Right ventricle myocardium inferior (tissue), 1 donor: Measurements from ENCODE around the gene SNRNP27. TPM values are rescaled to one million over a fixed set of nuclear protein-coding genes. Genes with fewer than 3 reads are reported as not detected.

Source experiments
- ATAC-seq: fragments of 200-7000 bp; cut with Tn5 transposase; one replicate; pipeline ENCODE4 v1.9.1; 2020; ENCODE audit warnings: mild to moderate bottlenecking, moderate library complexity
- DNase-seq: peaks from one replicate; pipeline ENCODE4 v3.0.0; 2021; ENCODE audit errors: missing footprints
- intact Hi-C: fragments of 100-400 bp; cut with DNase I; formaldehyde crosslinking; loops from one replicate; pipeline ENCODE4 v1.11.0; 2022
- total RNA-seq: library from RNA; stranded (reverse); fragmentation: NEBNext Ultra II Directional; extraction: Animal tissue kit (Norgen Biotek cat#: 25700); gene quantifications from one replicate; pipeline ENCODE4 v1.2.1, GENCODE V29; 2021
- donor health status: DM: no; HTN: yes; CAD: no; lungs with severe emphysema.

The SNRNP27 gene
- total RNA-seq, 1 donor from 2014 or later: 58.3 TPM

- ATAC-seq (peak; percentile 96), DNase-seq (peak; percentile 98)
- intact Hi-C loops: loop anchor here (1.0 to 5.0 kb wide), 5 partner anchors 172 to 388 kb away; partner anchors contain the start of genes FAM136A, PCBP1 and PCYOX1
Measured at GRCh38 chr2:69914164-69914949, 20.6 kb downstream of the SNRNP27 start.

- DNase-seq (peak; percentile 100), ATAC-seq (no peak)
- intact Hi-C loops: loop anchor here (1.0 to 5.0 kb wide), 5 partner anchors 172 to 387 kb away; partner anchors contain the start of genes FAM136A, PCBP1 and PCYOX1
Measured at GRCh38 chr2:69914950-69915945, 21.5 kb downstream of the SNRNP27 start, which contains the start of gene MXD1. Gene MXD1 (plus strand): TSS chr2:69915109. CDS start chr2:69915331, 222 bp downstream.

GRCh38 chr2:69916106-69916505 is 22.4 kb downstream of the SNRNP27 start:
- no peak for DNase-seq
- intact Hi-C loops: no loop called here
- no peak for ATAC-seq

- intact Hi-C loops: no loop called here
- DNase-seq (no peak), ATAC-seq (no peak)
Measured at GRCh38 chr2:69917852-69918251, 24.1 kb downstream of the SNRNP27 start.

- ATAC-seq: no peak
- intact Hi-C loops: no loop called here
- DNase-seq: no peak
Measured at GRCh38 chr2:69918401-69918800, 24.6 kb downstream of the SNRNP27 start.

- no peak for ATAC-seq
- DNase-seq: no peak
- intact Hi-C loops: no loop called here
Measured at GRCh38 chr2:69923116-69923515, 29.4 kb downstream of the SNRNP27 start.

- DNase-seq (no peak), ATAC-seq (no peak)
- intact Hi-C loops: no loop called here
Measured at GRCh38 chr2:69926849-69927515, 33.2 kb downstream of the SNRNP27 start.

GRCh38 chr2:69931832-69932595 is 38.3 kb downstream of the SNRNP27 start:
- no peak for DNase-seq
- intact Hi-C loops: no loop called here

GRCh38 chr2:69932596-69932922 is 38.8 kb downstream of the SNRNP27 start:
- ATAC-seq: no peak
- intact Hi-C loops: no loop called here

More at GRCh38 chr2:69931832-69932595, 38.3 kb downstream of the SNRNP27 start:
- no peak for ATAC-seq

GRCh38 chr2:69933254-69933828 is 39.6 kb downstream of the SNRNP27 start:
- ATAC-seq (peak; percentile 46), DNase-seq (no peak)
- intact Hi-C loops: no loop called here

More at GRCh38 chr2:69932596-69932922, 38.8 kb downstream of the SNRNP27 start:
- no peak for DNase-seq

- intact Hi-C loops: no loop called here
- DNase-seq: no peak
- ATAC-seq: peak; percentile 71
Measured at GRCh38 chr2:69933839-69934613, 40.3 kb downstream of the SNRNP27 start.

GRCh38 chr2:69934614-69934908 is 40.8 kb downstream of the SNRNP27 start:
- DNase-seq (no peak), ATAC-seq (no peak)
- intact Hi-C loops: no loop called here

- intact Hi-C loops: no loop called here
- ATAC-seq (no peak), DNase-seq (no peak)
Measured at GRCh38 chr2:69935011-69935410, 41.3 kb downstream of the SNRNP27 start.

- intact Hi-C loops: no loop called here
- DNase-seq (no peak), ATAC-seq (no peak)
Measured at GRCh38 chr2:69936906-69937305, 43.1 kb downstream of the SNRNP27 start.

GRCh38 chr2:69937968-69938367 is 44.2 kb downstream of the SNRNP27 start:
- intact Hi-C loops: no loop called here
- ATAC-seq (no peak), DNase-seq (no peak)

GRCh38 chr2:69939722-69940121 is 46.0 kb downstream of the SNRNP27 start:
- intact Hi-C loops: no loop called here
- no peak for ATAC-seq
- no peak for DNase-seq

GRCh38 chr2:69940691-69941090 is 46.9 kb downstream of the SNRNP27 start:
- intact Hi-C loops: no loop called here
- DNase-seq: no peak
- no peak for ATAC-seq
